GM23248 (cell line): ENCODE data around the gene ANGEL2. TPM values are rescaled to one million over a fixed set of nuclear protein-coding genes. Genes with fewer than 3 reads are reported as not detected.
"Not testable (repeated sequence)": the region's sequence is repeated elsewhere in the genome, so short reads cannot be mapped to it uniquely, and the experiment has no call there.

Source experiments
- DNase-seq: peaks from one replicate; pipeline ENCODE4 v3.0.0-alpha.2; 2015
- H2AFZ ChIP-seq: fragments of 200-600 bp; sonication (generic); 2 replicates; pipeline ENCODE4 v1.6.1; 2016; ENCODE audit warnings: antibody characterized with exemption
- H3F3A ChIP-seq: fragments of 200-600 bp; sonication (generic); 2 replicates; pipeline ENCODE4 v1.6.1; 2016; ENCODE audit warnings: mild to moderate bottlenecking, antibody characterized with exemption, mixed run types; ENCODE audit not compliant: insufficient read depth
- H3K27ac ChIP-seq: fragments of 200-600 bp; sonication (generic); 2 replicates; pipeline ENCODE4 v1.5.1; 2016; ENCODE audit warnings: mild to moderate bottlenecking
- H3K27me3 ChIP-seq: fragments of 200-600 bp; sonication (generic); replicated peaks from 2 replicates; pipeline ENCODE4 v1.6.1; 2016; ENCODE audit warnings: mild to moderate bottlenecking; ENCODE audit not compliant: insufficient read depth
- H3K36me3 ChIP-seq: fragments of 200-600 bp; sonication (generic); 2 replicates; pipeline ENCODE4 v1.6.1; 2016; ENCODE audit warnings: low read depth, mild to moderate bottlenecking
- H3K4me1 ChIP-seq: fragments of 200-600 bp; sonication (generic); 2 replicates; pipeline ENCODE4 v1.6.1; 2016; ENCODE audit warnings: mild to moderate bottlenecking; ENCODE audit not compliant: insufficient read depth
- H3K4me2 ChIP-seq: fragments of 200-600 bp; sonication (generic); one replicate; pipeline ENCODE4 v1.6.1; 2016; ENCODE audit warnings: mild to moderate bottlenecking; ENCODE audit not compliant: unreplicated experiment
- H3K4me3 ChIP-seq: fragments of 200-600 bp; sonication (generic); 2 replicates; pipeline ENCODE4 v1.5.1; 2016; ENCODE audit warnings: mild to moderate bottlenecking
- H3K79me2 ChIP-seq: fragments of 200-600 bp; sonication (generic); 2 replicates; pipeline ENCODE4 v1.6.1; 2016; ENCODE audit warnings: mild to moderate bottlenecking; ENCODE audit not compliant: insufficient read depth
- H3K9ac ChIP-seq: fragments of 200-600 bp; sonication (generic); 2 replicates; pipeline ENCODE4 v1.6.1; 2016; ENCODE audit warnings: mild to moderate bottlenecking
- H3K9me2 ChIP-seq: fragments of 200-600 bp; sonication (generic); 2 replicates; pipeline ENCODE4 v1.6.1; 2016; ENCODE audit warnings: mixed run types, mild to moderate bottlenecking, moderate library complexity; ENCODE audit not compliant: insufficient read depth
- H3K9me3 ChIP-seq: fragments of 200-600 bp; sonication (generic); one replicate; pipeline ENCODE4 v1.6.1; 2017; ENCODE audit warnings: low read depth
- H4K20me1 ChIP-seq: fragments of 200-600 bp; sonication (generic); 2 replicates; pipeline ENCODE4 v1.6.0; 2016; ENCODE audit not compliant: insufficient read depth
- EZH2 ChIP-seq: fragments of 200-600 bp; sonication (generic); IDR thresholded peaks from 2 replicates; pipeline ENCODE4 v1.6.1; 2018; ENCODE audit warnings: antibody characterized with exemption, mild to moderate bottlenecking; ENCODE audit not compliant: insufficient read depth, poor library complexity, severe bottlenecking
- EZH2phosphoT487 ChIP-seq: fragments of 200-600 bp; sonication (generic); IDR thresholded peaks from 2 replicates; pipeline ENCODE4 v1.6.1; 2018; ENCODE audit warnings: antibody characterized with exemption, moderate library complexity, mild to moderate bottlenecking, low read depth; ENCODE audit not compliant: insufficient read depth
- WGBS, 2 experiments: methylation state at CpG; one replicate each; pipeline ENCODE4 v1.1.6; 2015 to 2017; ENCODE audit warnings: low lambda C conversion rate in 2 of 2, low coverage in 1 of 2; ENCODE audit errors: missing lambda C conversion rate in 2 of 2; 5-methylcytosine and 5-hydroxymethylcytosine counted together
- in situ Hi-C: fragments of 300-500 bp; cut with MboI; formaldehyde crosslinking; loops from 2 replicates; pipeline ENCODE4 v1.15.0; 2020
- polyA plus RNA-seq: library from polyadenylated mRNA; unstranded; fragments of >200 nt; fragmentation: Nextera tagmentation; extraction: Ambion mirVana; gene quantifications from 2 replicates; pipeline ENCODE4 v1.2.1, GENCODE V29; 2016
- total RNA-seq: library from RNA; depleted of rRNA; stranded (reverse); fragments of >200 nt; shearing (Covaris generic); gene quantifications from 2 replicates; pipeline ENCODE4 v1.2.3, GENCODE V29; 2014

ANGEL2 gene
- total and polyA plus RNA-seq, 2 experiments from 2014 or later, result 19.7 to 28.5 TPM

- no peaks in the 10 kb centered on the region for H3F3A ChIP-seq
- no peaks in the 10 kb centered on the region for H4K20me1 ChIP-seq
- no peak overlapping the region for H2AFZ ChIP-seq
- no peaks in the 10 kb centered on the region for H3K36me3 ChIP-seq
- no peak overlapping the region for H3K9ac ChIP-seq
- DNase-seq, result no peak
- H3K27ac ChIP-seq, result no peak overlapping the region
- 76 to 83% methylated on average over 1 of the region's 1 CpG for WGBS, 2 experiments
- H3K27me3 ChIP-seq, result no peaks in the 10 kb centered on the region; the same call in none of the 2 replicates
- no peaks in the 10 kb centered on the region for H3K4me1 ChIP-seq
- TF ChIP-seq EZH2 (no peak), EZH2phosphoT487 (no peak)
- H3K4me3 ChIP-seq, result no peak overlapping the region
- no peaks in the 10 kb centered on the region for H3K9me2 ChIP-seq
- H3K79me2 ChIP-seq, result no peaks in the 10 kb centered on the region
- no peaks in the 10 kb centered on the region for H3K9me3 ChIP-seq
- in situ Hi-C loops, result no loop called here
- H3K4me2 ChIP-seq, result no peak overlapping the region
These were observed 19.0 kb upstream of the ANGEL2 start for GRCh38 chr1:213034713-213035112.

GRCh38 chr1:213032651-213033050, 17.0 kb upstream of the ANGEL2 start:
- H3K4me1 ChIP-seq, result no peaks in the 10 kb centered on the region
- DNase-seq, result no peak
- no peak overlapping the region for H2AFZ ChIP-seq
- H3K27ac ChIP-seq, result no peak overlapping the region
- H3K9ac ChIP-seq, result no peak overlapping the region
- no peaks in the 10 kb centered on the region for H3K79me2 ChIP-seq
- H3K4me3 ChIP-seq, result no peak overlapping the region
- H3F3A ChIP-seq, result no peaks in the 10 kb centered on the region
- no peak overlapping the region for H3K4me2 ChIP-seq
- in situ Hi-C loops, result no loop called here
- H4K20me1 ChIP-seq, result no peaks in the 10 kb centered on the region
- peaks cover 14% of the 10 kb centered on the region for H3K27me3 ChIP-seq
- H3K9me2 ChIP-seq, result no peaks in the 10 kb centered on the region
- no peaks in the 10 kb centered on the region for H3K9me3 ChIP-seq
- H3K36me3 ChIP-seq, result no peaks in the 10 kb centered on the region
- TF ChIP-seq EZH2 (no peak), EZH2phosphoT487 (no peak)

- WGBS, 2 experiments, result 31 to 33% methylated on average over 3 of the region's 3 CpGs
These were observed 11.4 kb upstream of the ANGEL2 start for GRCh38 chr1:213027024-213027423.

GRCh38 chr1:213020016-213020415, 4.3 kb upstream of the ANGEL2 start:
- Histone ChIP-seq H3K36me3 (no peaks in the 10 kb centered on the region), H3K4me3 (no peak overlapping the region), H3K9me2 (no peaks in the 10 kb centered on the region; the same call in 1 of the 2 replicates), H4K20me1 (no peaks in the 10 kb centered on the region), H3K4me1 (no peaks in the 10 kb centered on the region), H3K9me3 (no peaks in the 10 kb centered on the region), H3K27ac (no peak overlapping the region), H3K79me2 (peaks cover under 1% of the 10 kb centered on the region; the same call in 1 of the 2 replicates), H3K27me3 (no peaks in the 10 kb centered on the region), H3K9ac (no peak overlapping the region), H3F3A (no peaks in the 10 kb centered on the region), H3K4me2 (no peak overlapping the region), H2AFZ (no peak overlapping the region)
- in situ Hi-C loops, result no loop called here
- TF ChIP-seq EZH2phosphoT487 (no peak), EZH2 (no peak)
- DNase-seq, result no peak
- 93 to 94% methylated on average over 3 of the region's 3 CpGs for WGBS, 2 experiments

More at GRCh38 chr1:213027024-213027423, 11.4 kb upstream of the ANGEL2 start:
- H3K79me2 ChIP-seq, H3K9ac ChIP-seq, H3F3A ChIP-seq, H4K20me1 ChIP-seq, H3K27ac ChIP-seq, in situ Hi-C loops, H3K36me3 ChIP-seq, H2AFZ ChIP-seq, H3K9me2 ChIP-seq, H3K4me2 ChIP-seq, H3K4me1 ChIP-seq, DNase-seq, H3K9me3 ChIP-seq, H3K4me3 ChIP-seq: not testable (repeated sequence)
- H3K27me3 ChIP-seq, result peaks cover 14% of the 10 kb centered on the region

- no peak overlapping the region for H3K4me3 ChIP-seq
- WGBS, 2 experiments, result 67 to 71% methylated on average over 4 of the region's 4 CpGs
- peaks cover 2% of the 10 kb centered on the region for H3K4me1 ChIP-seq
- H3K9me3 ChIP-seq, result no peaks in the 10 kb centered on the region
- H3K36me3 ChIP-seq, result no peaks in the 10 kb centered on the region
- H3K9me2 ChIP-seq, result no peaks in the 10 kb centered on the region; the same call in 1 of the 2 replicates
- peaks cover 7% of the 10 kb centered on the region for H3K79me2 ChIP-seq
- no peak overlapping the region for H3K9ac ChIP-seq
- H3K27ac ChIP-seq, result no peak overlapping the region
- H2AFZ ChIP-seq, result no peak overlapping the region
- no peak for TF ChIP-seq EZH2phosphoT487
- no peak for TF ChIP-seq EZH2
- no peaks in the 10 kb centered on the region for H4K20me1 ChIP-seq
- no peak for DNase-seq
- no peak overlapping the region for H3K4me2 ChIP-seq
- no peaks in the 10 kb centered on the region for H3K27me3 ChIP-seq
- in situ Hi-C loops, result no loop called here
- no peaks in the 10 kb centered on the region for H3F3A ChIP-seq
These were observed 3.8 kb upstream of the ANGEL2 start for GRCh38 chr1:213019450-213019849.
